Stimulated activated CD4-positive, alpha-beta T cell treated with anti-CD3 and anti-CD28 coated beads, Interleukin-4, amount 100 ng/mL, for 24 hours (primary cell): ENCODE data around the gene ZBTB6.
"Not testable (repeated sequence)": the region's sequence is repeated elsewhere in the genome, so short reads cannot be mapped to it uniquely, and the experiment has no call there.

Source experiments
- DNase-seq: peaks from one replicate; pipeline ENCODE4 v3.0.0-alpha.2; 2020

ZBTB6 gene

DNA sequence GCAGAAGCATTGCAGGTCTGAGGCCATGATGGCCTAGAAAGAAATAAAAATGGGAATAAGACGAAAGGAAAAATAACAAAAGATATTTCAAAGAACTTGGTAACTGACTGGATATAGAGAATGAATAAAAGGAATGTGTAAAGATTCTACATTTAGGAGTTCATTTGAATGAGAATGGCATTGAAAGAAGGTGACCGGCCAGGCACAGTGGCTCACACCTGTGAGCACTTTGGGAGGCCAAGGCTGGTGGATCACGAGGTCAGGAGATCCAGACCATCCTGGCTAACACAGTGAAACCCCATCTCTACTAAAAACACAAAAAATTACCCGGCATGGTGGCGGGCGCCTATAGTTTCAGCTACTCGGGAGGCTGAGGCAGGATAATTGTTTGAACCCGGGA lies 9.6 kb upstream of the ZBTB6 start:
- DNase-seq: no peak

GRCh38 chr9:122918310-122918709 lies 5.2 kb upstream of the ZBTB6 start:
- DNase-seq: no peak

- no peak for DNase-seq
Measured at GRCh38 chr9:122912671-122912963, 506 bp downstream of the ZBTB6 start.

DNA sequence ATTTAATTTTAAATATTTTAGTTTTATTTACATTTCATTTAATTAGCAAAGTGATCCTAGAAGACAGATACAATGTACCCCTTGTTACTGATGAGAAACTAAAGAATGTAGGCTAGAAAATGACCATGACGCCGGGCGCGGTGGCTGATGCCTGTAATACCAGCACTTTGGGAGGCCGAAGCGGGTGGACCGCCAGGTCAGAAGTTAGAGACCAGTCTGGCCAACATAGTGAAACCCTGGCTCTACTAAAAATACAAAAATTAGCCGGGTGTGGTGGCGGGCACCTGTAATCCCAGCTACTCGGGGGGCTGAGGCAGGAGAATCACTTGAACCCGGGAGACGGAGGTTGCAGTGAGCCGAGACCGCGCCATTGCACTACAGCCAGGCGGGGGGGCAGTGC lies 7.0 kb downstream of the ZBTB6 start:
- DNase-seq: not testable (repeated sequence)

DNA sequence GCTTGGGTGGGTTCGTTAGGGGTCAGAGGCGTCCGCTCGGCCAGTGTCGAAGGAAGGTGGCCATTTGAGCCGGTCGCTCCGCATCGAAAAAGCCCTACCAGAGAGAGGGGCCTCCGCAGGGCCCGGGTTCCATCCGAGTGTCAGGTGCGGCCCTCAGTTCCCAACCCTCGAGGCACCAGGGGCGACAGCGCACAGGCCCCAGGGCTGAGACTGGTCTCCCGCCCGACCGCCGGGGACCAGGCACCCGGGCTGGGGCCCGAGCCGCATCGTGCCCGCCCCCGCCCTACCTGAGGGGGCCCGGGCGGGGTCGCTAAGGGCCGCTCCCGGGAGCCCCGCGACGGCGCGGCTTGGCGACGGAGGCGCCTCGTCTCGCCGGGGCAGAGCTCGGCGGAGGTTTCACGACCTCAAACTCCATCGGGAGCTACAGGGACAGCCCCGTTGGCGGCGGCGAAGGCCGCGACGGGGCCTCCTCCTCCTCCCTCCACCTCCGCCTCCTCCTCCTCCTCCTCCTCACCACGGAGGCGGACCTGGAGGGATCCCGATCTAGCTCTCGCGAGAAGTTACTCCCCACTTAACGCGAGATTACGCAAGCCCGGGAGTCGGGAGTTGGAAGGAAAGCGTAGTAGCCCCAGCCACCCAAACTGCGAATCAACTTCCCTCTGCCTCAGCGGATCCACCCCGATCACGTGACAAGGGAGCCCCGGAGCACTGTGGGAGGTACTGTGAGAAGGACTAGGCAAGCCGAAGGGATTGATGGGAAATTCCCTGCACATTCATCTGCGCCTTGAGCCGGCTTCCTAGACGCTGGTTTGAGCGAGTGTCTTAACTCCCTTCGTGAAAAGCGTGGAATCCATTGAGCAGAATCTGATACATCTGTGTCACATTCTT lies 8.1 kb downstream of the ZBTB6 start, which contains the start of gene RC3H2:
Gene RC3H2, minus strand, starts transcription at position 537 of the 888 bp plus-strand sequence. CDS start 7,850 bp downstream, outside the sequence.
- DNase-seq: peak; percentile 98

GRCh38 chr9:122904466-122904822 lies 8.7 kb downstream of the ZBTB6 start:
- DNase-seq: peak; percentile 28

DNA sequence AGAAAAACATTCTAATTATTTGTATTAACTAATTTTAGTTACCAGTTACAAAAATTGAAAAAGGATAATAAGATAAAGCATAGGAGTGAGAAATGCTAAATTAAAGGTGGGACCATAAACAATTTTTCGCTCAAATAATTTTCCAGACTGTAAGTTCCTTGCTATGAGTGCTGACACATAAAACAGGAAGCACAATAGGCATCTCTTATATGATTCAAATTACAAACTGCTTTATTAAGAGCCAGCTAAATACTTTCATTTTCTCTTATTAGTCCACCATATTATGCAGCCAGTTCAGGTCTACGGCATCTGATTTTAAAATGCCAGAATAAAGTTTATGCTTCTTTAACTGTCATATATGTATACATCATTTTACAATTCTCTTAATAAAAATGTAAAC lies 12.3 kb downstream of the ZBTB6 start:
- no peak for DNase-seq

GRCh38 chr9:122897969-122898368 lies 15.2 kb downstream of the ZBTB6 start:
- DNase-seq: no peak

- DNase-seq: no peak
Measured at GRCh38 chr9:122888480-122888879, 24.6 kb downstream of the ZBTB6 start.

DNA sequence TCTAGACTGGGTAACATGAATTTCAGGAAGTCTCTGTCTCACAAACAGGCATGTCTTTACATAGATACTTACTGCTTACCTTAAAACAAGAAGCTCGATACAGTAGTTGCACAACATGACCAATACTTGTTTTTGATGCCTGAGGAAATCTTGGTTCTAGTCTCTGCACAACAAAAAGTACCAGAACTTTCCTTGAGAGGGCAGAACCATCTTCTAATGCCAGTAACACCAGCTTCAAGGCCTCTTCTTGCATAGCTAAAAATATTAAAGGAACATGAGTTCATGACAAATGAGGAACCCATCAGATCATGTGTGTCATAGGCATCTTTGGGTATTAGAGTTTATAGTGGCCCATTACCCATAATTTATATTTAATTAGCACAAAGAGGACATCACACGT lies 30.0 kb downstream of the ZBTB6 start:
- no peak for DNase-seq

DNA sequence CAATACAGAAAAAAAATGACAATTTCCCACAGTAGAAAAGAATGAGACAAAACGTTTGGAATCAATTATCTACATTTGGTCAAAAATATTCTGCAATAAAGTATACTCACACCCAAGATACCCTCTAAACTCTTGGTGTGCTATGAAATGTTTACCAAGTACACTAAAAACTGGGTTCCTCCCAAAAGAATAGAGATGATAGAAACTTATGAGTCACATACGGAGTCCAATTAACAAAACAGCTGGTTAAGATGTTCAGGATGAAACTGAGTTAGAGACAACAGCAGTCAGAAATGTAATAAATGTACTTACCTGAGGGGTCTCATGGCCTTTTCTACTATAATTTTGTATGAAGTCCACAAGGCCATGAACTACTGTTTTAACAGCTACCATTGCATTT lies 33.7 kb downstream of the ZBTB6 start:
- DNase-seq: no peak

- no peak for DNase-seq
Measured at GRCh38 chr9:122875523-122875922, 37.6 kb downstream of the ZBTB6 start.

DNA sequence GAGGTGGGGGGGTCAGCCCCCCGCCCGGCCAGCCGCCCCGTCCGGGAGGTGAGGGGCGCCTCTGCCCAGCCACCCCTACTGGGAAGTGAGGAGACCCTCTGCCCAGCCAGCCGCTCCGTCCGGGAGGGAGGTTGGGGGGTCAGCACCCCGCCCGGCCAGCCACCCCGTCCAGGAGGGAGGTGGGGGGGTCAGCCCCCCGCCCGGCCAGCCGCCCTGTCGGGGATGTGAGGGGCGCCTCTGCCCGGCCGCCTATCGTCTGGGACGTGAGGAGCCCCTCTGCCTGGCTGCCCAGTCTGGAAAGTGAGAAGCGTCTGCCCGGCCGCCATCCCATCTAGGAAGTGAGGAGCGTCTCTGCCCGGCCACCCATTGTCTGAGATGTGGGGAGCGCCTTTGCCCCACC lies 45.8 kb downstream of the ZBTB6 start:
- not testable (repeated sequence) for DNase-seq

GRCh38 chr9:122866079-122866478 lies 47.0 kb downstream of the ZBTB6 start:
- no peak for DNase-seq

DNA sequence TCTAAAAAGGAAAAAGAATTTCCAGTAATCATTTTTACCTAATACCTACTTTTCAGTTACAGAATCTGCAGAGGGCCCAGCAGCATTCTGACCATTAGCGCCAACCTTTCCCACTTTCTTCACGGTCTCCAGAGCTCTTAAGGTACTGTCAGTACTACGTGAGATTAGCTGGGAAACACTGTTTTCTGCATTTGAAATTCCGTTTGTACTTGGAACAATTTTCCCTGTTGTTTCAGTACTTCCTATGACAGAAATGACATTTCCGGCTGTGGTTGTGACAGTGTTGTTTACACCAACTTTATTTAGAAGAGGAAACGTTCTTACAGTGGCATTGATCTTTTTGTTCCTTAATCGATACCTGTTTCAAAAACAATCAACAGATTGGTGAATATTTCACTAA lies 47.8 kb downstream of the ZBTB6 start:
- no peak for DNase-seq

GRCh38 chr9:122863407-122863806 lies 49.7 kb downstream of the ZBTB6 start:
- DNase-seq: no peak

DNA sequence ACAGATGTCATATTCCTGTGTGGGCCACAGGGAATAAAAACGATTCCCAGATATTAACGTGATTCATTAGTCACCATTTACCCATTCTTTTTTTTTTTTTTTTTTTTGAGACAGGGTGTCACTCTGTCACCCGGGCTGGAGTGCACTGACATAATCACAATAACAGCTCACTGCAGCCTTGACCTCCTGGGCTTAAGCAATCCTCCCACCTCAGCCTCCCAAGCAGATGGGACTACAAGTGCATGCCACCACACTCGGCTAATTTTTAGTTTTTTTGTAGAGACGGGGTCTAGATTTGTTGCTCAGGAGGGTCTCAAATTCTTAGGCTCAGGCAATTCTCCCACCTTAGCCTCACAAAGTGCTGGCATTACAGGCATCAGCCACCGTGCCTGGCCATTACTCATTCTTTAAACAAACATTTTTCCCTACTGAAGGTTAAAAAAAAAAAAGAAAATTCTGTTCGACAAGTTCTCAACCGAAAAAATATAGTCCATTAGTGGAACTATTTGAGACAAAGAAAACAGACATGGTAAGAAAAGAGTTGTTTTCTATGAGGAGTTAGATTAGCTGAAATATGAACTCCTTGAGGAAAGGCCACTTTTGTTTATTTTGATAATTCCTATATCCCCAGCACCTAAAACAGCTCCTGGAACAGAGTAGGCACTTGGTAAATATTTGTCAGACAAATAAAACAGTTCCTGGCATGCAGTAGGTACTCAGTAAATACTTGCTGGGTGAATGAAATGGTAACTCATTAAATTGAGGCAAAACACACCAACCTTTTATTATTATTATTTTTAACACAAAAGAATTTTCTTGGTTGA lies 52.6 kb downstream of the ZBTB6 start:
- DNase-seq: no peak
